IPS-20b (cell line): ENCODE data around the gene KRT83.

Source experiments
- H3K27ac ChIP-seq: one replicate; pipeline ENCODE4 v1.5.1; 2013; ENCODE audit warnings: low read length
- H3K27me3 ChIP-seq: 2 replicates; pipeline ENCODE4 v1.6.1; 2013; ENCODE audit warnings: mild to moderate bottlenecking, low read length, inconsistent platforms; ENCODE audit not compliant: insufficient read depth
- H3K36me3 ChIP-seq: 2 replicates; pipeline ENCODE4 v1.6.1; 2013; ENCODE audit warnings: low read depth, mild to moderate bottlenecking, inconsistent platforms, low read length, moderate library complexity; ENCODE audit not compliant: insufficient read depth
- H3K4me1 ChIP-seq: 2 replicates; pipeline ENCODE4 v1.6.1; 2013; ENCODE audit warnings: mild to moderate bottlenecking, control low read depth, inconsistent platforms, low read length, moderate library complexity; ENCODE audit not compliant: insufficient read depth
- H3K4me3 ChIP-seq: 2 replicates; pipeline ENCODE4 v1.5.1; 2013; ENCODE audit warnings: mild to moderate bottlenecking, low read length, inconsistent platforms
- H3K9ac ChIP-seq: 2 replicates; pipeline ENCODE4 v1.6.1; 2013; ENCODE audit warnings: low read depth, mild to moderate bottlenecking, inconsistent platforms, low read length, moderate library complexity
- H3K9me3 ChIP-seq: 2 replicates; pipeline ENCODE4 v1.6.1; 2013; ENCODE audit warnings: mild to moderate bottlenecking, low read depth, low read length, inconsistent platforms; ENCODE audit not compliant: insufficient read depth

KRT83 gene

DNA sequence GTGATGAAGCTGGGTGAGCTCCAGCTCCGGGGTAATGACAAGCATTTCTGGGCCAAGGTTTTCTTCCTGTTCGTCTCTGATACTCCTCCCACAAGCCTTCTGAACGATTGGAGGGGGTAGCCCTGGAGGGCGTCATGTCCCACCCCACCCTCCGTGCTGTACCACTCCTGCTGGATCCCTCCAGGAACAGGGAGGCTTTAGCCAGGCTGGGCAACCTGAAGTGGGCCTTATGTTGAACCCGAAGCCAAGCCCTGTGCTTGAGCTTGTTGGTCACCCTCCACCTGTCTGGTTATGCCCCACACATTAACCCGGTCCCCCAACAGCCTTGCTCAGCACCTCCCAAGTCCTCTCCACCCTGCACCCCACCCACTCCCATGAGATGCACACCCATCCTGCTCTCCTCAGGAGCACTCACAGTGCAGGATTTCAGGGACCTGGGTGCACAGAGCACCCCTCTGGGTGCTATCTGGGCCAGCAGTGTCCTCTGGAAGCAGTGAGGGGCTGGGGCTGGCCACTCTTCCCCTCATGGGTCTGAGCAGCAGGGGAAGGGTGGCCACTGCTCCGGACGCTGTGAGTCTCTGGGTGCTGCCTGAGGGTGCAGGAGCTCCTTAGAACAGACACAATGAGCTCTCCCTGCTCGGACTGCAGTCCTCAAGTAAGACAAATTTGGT is 6.8 kb upstream of the KRT83 start:
- Histone ChIP-seq H3K27me3 (no peaks in the 10 kb centered on the region; the same call in 1 of the 2 replicates), H3K4me3 (no peak overlapping the region), H3K9me3 (no peaks in the 10 kb centered on the region), H3K27ac (no peak overlapping the region), H3K36me3 (no peaks in the 10 kb centered on the region), H3K4me1 (no peaks in the 10 kb centered on the region), H3K9ac (no peak overlapping the region)

DNA sequence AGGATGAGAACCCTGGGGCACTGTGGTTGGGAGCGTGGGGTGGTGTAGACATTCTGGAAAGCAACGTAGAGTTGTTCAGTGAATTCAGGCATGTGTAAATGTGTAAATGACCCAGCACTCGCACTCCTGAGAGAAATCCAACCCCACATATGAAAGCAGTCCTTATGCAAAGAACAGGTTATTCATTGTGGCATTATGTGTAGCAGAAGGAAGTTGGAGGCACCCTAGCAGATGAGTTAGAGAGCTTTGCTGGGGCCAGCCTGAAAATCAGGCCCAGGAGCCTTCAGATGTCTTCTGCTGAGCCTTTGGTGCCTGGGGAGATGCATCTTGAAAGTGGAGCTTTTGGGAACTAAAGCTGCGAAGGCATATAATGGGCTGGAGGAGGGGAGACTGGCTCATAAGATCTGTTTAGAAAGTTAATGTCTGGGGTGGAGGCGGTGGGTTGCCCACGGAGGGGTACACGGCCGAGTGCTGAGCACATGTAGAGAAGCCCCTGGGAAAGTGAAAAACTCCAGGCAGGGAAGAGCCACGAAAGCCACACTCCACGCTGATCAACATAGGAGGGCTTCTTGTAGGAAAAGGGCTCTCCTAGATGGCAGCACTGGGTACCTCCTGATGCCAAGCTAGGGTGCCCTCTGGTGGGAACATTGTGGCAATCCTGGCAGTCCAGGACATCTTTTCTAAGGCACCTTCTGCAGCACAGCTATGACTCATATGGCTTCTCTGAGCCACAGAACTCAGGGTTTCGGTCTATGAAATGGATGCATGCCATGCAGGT is 6.0 kb upstream of the KRT83 start:
- no peak overlapping the region for H3K9ac ChIP-seq
- no peaks in the 10 kb centered on the region for H3K36me3 ChIP-seq
- H3K27me3 ChIP-seq: no peaks in the 10 kb centered on the region; the same call in 1 of the 2 replicates
- no peak overlapping the region for H3K4me3 ChIP-seq
- H3K9me3 ChIP-seq: no peaks in the 10 kb centered on the region
- H3K4me1 ChIP-seq: no peaks in the 10 kb centered on the region
- H3K27ac ChIP-seq: no peak overlapping the region

DNA sequence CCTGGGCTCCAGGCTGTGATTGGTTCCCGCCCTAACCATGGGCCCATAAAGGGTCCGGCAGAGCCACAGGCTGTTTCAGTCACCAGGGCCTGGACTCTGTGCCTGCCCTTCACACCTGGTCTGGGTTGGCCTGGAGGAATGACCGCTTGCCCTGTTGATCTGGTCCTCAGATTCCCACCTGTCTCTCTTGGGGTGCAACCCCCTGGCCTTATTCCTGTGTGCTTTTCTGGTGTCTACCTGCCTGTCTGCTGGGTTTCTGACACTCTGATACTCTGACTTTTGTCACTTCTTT is 2.9 kb upstream of the KRT83 start:
- no peaks in the 10 kb centered on the region for H3K4me1 ChIP-seq
- no peaks in the 10 kb centered on the region; the same call in 1 of the 2 replicates for H3K27me3 ChIP-seq
- H3K4me3 ChIP-seq: no peak overlapping the region
- H3K9ac ChIP-seq: no peak overlapping the region
- no peaks in the 10 kb centered on the region for H3K36me3 ChIP-seq
- no peak overlapping the region for H3K27ac ChIP-seq
- H3K9me3 ChIP-seq: no peaks in the 10 kb centered on the region

DNA sequence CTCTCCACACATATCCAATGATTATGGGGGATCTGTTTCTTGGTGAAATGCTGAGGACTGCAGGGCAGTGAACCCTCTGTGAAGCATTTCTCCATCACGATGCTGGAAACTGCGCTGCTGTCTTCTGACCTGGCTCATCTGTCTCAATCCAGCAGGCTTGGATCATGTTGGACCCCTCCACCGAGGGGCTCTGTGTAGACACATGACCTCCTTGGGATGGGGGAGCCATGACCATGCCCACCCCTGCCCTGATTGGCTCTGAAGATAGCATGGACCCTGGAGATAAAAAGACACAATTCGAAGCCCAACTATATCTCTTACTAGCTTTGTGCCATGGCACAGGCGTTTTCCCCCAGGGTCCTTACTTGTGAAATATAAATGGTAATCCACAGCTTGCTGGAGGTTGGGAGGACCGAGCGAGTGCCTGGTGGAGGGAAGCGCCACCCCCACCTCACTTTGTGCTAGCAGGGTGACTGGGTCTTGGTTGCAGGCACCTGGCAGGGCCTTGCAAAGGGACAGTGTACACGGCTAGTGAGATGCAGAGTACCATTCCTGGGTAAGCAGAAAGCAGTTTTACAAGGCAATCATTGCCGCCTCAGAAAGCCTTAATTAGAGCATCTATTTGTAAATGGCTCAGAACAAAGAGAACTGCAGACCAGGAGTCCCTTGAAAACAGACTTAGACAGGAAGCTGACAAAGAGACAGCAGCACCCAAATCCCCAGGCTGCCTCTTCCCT is 2.4 kb upstream of the KRT83 start:
- Histone ChIP-seq H3K27me3 (no peaks in the 10 kb centered on the region; the same call in 1 of the 2 replicates), H3K9ac (no peak overlapping the region), H3K27ac (no peak overlapping the region), H3K36me3 (no peaks in the 10 kb centered on the region), H3K9me3 (no peaks in the 10 kb centered on the region), H3K4me3 (no peak overlapping the region), H3K4me1 (no peaks in the 10 kb centered on the region)

DNA sequence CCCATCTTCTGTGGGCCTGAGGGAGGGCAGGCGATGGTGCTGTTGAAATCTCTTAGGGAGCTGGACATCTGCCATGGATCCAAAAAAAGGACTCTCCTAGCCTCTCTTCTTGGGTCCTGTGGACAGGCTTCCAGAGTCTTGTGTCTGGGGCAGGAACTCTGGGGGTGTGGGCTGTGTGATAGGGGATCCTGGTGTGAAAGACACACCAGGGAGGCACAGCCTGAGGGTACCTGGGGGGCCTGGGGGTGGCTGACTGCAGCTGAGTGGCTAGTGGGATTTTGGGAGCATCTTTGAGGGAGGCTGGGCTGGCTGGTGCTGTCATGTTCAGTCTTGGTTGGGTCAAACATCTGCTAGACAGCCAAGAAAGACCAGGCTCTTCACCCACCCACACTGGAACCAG is 1.8 kb upstream of the KRT83 start:
- H3K27ac ChIP-seq: no peak overlapping the region
- no peak overlapping the region for H3K4me3 ChIP-seq
- H3K9me3 ChIP-seq: no peaks in the 10 kb centered on the region
- no peak overlapping the region for H3K9ac ChIP-seq
- no peaks in the 10 kb centered on the region; the same call in 1 of the 2 replicates for H3K27me3 ChIP-seq
- no peaks in the 10 kb centered on the region for H3K36me3 ChIP-seq
- H3K4me1 ChIP-seq: no peaks in the 10 kb centered on the region

DNA sequence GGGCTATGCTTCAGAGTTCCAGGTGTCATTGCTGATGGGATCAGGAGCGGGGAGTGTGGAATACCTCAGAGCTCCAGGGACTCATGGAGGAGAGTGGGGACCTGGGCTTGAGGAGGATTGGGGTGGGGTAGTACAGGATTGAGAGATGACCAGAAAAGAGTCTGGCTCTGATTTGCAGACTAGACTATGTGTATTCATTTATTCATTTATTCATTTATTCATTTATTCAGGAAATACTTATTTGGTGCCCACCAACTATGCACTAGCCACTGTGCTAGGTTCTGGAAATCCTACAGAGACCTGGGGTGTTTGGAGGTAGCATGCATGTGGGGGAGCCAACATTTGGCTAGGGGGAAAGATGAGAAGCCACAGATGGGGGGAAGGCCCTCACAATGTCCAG is 871 bp upstream of the KRT83 start:
- Histone ChIP-seq H3K36me3 (no peaks in the 10 kb centered on the region), H3K9ac (no peak overlapping the region), H3K27me3 (no peaks in the 10 kb centered on the region; the same call in 1 of the 2 replicates), H3K4me3 (no peak overlapping the region), H3K9me3 (no peaks in the 10 kb centered on the region), H3K4me1 (no peaks in the 10 kb centered on the region), H3K27ac (no peak overlapping the region)

DNA sequence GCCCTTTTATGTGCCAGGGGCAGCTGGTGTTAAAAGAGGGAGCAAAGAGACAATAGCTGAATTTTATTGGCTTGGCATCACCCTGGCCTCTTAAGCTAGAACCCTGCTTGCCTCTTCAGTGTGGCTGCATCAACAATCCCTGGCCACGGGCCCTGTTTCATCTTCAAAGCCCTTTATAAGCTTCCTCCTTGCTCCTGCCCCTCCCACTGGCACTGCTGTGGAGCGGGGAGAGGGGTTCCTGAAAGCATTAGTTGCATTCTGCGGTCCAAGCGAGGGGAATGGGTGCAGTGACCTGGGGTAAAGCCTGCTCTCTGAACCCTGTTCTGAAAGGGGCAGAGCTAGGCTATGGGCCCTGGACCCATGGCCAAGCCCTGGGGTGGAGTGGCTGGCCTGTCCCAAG is 220 bp upstream of the KRT83 start:
- H3K4me1 ChIP-seq: no peaks in the 10 kb centered on the region
- no peaks in the 10 kb centered on the region for H3K9me3 ChIP-seq
- H3K27ac ChIP-seq: no peak overlapping the region
- no peaks in the 10 kb centered on the region; the same call in 1 of the 2 replicates for H3K27me3 ChIP-seq
- H3K9ac ChIP-seq: no peak overlapping the region
- H3K4me3 ChIP-seq: no peak overlapping the region
- H3K36me3 ChIP-seq: no peaks in the 10 kb centered on the region

DNA sequence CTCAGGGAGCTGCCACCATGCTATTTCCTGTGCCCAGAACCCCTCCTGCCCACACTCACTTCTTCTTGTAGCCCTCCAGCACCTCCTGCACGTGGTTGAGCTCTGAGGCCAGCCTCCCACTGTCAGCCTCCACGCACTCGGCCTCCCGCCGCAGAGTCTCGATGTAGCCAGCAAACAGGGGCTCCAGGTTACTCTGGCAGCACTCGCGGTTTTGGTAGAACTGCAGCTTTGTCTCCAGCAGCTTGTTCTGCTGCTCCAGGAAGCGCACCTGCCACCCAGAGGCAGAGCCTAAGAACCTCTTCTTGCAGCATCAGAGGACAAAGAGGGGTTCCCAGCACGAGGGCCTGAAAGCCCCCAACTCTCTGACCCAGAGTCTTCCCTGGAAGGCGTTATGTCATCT is 2.1 kb downstream of the KRT83 start:
- Histone ChIP-seq H3K9me3 (no peaks in the 10 kb centered on the region), H3K9ac (no peak overlapping the region), H3K27me3 (no peaks in the 10 kb centered on the region; the same call in 1 of the 2 replicates), H3K4me3 (no peak overlapping the region), H3K4me1 (no peaks in the 10 kb centered on the region), H3K36me3 (no peaks in the 10 kb centered on the region), H3K27ac (no peak overlapping the region)

DNA sequence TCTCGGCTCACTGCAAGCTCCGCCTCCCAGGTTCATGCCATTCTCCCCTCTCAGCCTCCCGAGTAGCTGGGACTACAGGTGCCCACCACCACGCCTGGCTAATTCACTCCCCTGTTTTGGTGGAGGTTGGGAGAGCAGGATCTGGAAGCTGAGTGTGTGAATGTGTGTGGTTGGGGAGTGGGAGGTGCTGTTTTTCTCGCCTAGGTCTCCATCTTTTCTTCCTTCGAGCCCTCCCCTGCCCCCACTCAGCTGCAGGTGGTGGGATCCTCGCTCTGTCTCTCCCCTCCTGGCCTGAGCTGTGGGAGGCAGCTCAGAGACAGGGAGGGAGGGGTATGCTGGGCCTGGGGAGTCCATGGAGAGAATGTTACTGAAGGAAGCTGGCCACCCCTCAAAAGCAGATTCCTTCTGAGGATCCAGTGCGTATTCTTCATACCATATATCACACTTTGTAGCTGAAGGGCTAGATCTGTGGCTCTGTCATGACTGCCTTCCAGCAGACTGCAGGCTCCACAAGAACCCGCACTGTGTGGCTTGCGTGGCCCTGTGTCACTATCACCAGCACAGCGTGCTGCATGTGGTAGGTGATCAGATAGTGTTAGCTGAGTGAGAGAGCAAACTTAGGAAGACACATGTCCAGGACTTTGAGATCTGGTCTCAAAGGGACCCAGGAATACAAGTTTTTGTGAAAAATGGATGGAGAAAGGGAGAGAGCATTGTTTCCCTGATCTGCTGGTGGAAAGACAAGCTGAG is 2.8 kb downstream of the KRT83 start:
- H3K4me1 ChIP-seq: no peaks in the 10 kb centered on the region
- H3K9me3 ChIP-seq: no peaks in the 10 kb centered on the region
- H3K36me3 ChIP-seq: no peaks in the 10 kb centered on the region
- H3K27ac ChIP-seq: no peak overlapping the region
- no peaks in the 10 kb centered on the region; the same call in 1 of the 2 replicates for H3K27me3 ChIP-seq
- no peak overlapping the region for H3K4me3 ChIP-seq
- H3K9ac ChIP-seq: no peak overlapping the region

DNA sequence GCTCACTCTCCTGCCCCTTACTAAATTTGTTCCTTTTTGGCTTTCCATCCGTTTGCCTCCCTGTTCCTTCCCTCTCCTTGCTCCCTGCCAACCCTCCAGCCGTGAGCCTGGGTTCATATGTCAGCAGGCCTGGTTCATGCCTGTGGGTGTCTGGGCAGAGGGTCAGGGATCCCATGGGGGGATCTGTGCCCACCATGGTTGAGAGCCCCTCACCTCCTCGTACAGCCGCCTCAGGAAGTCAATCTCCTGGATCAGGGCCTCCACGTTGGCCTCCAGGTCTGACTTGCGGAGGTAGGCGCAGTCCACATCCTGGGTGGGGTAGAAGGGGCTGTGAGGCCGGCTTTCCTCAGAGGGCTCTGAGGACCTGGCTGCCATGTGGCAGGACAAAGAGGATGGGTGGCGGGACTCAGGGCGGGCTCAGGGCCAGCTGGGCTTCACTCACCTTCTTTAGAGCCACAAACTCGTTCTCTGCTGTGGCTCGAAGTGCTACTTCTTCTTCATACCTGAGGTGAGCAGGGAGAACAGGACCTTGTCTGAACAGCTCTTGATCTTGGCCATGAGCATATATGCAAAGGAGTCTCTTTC is 3.6 kb downstream of the KRT83 start:
- peaks cover 4% of the 10 kb centered on the region; the same call in 1 of the 2 replicates for H3K27me3 ChIP-seq
- no peak overlapping the region for H3K9ac ChIP-seq
- no peak overlapping the region for H3K4me3 ChIP-seq
- no peaks in the 10 kb centered on the region for H3K36me3 ChIP-seq
- H3K27ac ChIP-seq: no peak overlapping the region
- H3K4me1 ChIP-seq: no peaks in the 10 kb centered on the region
- H3K9me3 ChIP-seq: no peaks in the 10 kb centered on the region

DNA sequence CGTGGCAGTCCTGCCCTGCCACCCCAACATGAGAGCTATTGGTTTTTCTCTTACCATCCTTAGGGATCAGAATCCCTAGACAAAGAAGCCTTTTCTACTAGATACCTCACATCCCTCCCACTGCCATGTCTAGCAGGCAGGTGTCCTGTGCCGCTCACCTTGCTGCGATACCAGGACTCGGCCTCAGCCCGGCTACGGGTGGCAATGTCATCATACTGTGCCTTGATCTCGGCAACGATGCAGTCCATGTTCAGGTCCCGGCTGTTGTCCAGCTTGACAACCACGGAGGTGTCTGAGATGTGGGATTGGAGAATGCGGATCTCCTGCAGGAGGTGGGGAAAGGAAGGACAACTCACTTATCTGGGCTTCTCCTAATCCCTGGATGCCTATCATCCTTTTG is 4.5 kb downstream of the KRT83 start:
- no peaks in the 10 kb centered on the region for H3K36me3 ChIP-seq
- no peak overlapping the region for H3K4me3 ChIP-seq
- H3K4me1 ChIP-seq: no peaks in the 10 kb centered on the region
- no peak overlapping the region for H3K9ac ChIP-seq
- H3K9me3 ChIP-seq: no peaks in the 10 kb centered on the region
- peaks cover 12% of the 10 kb centered on the region; the same call in 1 of the 2 replicates for H3K27me3 ChIP-seq
- H3K27ac ChIP-seq: no peak overlapping the region
